Measurements from ENCODE around the gene FGFRL1.
"Not testable (repeated sequence)": the region's sequence is repeated elsewhere in the genome, so short reads cannot be mapped to it uniquely, and the experiment has no call there.

FGFRL1 gene

DNA sequence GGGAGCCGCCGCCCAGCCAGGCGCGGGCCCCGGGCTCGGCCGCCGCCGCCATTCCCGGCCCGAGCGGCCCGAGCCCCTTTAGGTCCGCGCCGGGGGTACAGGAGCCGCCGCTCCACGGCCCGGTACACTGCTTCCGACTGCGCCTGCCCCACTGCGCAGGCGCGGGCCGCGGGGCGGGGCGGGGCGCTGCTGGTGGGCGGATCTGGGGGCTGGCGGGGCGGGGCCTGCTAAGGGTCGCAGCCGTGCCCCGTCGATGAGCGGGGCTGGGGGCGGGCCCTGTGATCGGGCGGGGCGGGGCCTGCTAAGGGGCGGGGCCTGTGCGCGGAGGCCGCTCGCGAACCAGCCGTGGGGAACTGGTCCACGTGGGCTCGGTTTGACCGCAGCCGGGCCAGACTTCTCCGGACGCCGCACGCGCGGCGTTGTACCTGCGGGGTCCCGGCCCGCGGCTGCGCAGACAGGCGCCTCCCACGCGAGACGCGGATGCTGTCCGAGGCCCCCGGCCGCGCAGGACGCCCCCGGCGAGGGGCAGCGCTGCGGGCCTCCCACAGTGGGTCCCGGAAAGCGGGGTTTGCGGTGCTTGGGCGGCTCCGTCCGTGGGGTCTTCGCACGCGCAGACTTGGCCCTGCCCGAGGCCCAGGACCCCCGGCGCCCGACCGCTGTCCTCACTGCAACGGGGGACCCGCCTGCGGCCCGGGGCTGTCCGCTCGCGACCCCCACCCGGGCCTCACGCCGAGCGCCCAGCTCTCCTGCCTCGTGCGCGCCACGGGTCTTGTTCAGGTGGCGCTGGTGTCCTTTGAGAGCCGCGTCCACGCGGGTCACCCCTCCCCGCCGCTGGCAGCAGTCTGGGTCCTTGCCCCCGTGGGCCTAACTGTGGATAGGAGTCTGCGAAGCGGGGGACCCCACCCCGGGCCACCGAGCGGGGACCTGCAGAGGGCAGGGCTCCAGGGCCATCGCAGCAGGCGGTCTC lies 37.7 kb upstream of the FGFRL1 start, which contains the start of gene DGKQ:
DGKQ (minus strand) TSS at position 139 of the 967 bp plus-strand sequence; CDS start at position 52, 87 bp downstream.
- FAIRE-seq (no peak), DNase-seq (ENCODE audit: low spot score) (peak; percentile 94)

DNA sequence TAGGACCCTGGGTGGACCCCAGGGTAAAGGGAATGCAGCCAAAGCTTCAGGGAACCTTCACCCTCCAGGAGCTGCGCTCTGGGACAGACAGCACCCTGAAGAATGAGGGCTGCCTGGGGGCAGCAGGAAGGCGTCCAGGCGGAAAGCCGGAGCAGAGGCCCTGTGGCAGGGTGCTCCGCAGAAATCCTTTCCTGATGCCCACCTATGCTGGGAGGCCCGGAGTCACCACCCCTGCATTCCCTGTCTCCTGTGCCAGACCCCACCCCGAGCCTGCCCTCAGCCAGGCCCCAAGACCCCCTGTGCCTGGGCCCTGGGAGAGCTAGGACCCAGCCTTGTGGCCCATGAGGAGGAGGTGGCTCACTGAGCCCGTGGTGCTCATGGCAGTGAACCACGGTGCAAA lies 36.8 kb upstream of the FGFRL1 start:
- FAIRE-seq, result no peak
- no peak for DNase-seq (ENCODE audit: low spot score)

DNA sequence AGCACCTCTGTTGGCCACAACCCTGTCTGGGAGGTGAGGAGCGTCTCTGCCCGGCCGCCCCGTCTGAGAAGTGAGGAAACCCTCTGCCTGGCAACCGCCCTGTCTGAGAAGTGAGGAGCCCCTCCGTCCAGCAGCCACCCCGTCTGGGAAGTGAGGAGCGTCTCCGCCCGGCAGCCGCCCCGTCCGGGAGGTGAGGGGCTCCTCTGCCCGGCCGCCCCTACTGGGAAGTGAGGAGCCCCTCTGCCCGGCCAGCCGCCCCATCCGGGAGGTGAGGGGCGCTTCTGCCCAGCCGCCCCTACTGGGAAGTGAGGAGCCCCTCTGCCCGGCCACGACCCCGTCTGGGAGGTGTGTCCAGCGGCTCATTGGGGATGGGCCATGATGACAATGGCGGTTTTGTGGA lies 35.4 kb upstream of the FGFRL1 start:
- FAIRE-seq; DNase-seq (ENCODE audit: low spot score): not testable (repeated sequence)

DNA sequence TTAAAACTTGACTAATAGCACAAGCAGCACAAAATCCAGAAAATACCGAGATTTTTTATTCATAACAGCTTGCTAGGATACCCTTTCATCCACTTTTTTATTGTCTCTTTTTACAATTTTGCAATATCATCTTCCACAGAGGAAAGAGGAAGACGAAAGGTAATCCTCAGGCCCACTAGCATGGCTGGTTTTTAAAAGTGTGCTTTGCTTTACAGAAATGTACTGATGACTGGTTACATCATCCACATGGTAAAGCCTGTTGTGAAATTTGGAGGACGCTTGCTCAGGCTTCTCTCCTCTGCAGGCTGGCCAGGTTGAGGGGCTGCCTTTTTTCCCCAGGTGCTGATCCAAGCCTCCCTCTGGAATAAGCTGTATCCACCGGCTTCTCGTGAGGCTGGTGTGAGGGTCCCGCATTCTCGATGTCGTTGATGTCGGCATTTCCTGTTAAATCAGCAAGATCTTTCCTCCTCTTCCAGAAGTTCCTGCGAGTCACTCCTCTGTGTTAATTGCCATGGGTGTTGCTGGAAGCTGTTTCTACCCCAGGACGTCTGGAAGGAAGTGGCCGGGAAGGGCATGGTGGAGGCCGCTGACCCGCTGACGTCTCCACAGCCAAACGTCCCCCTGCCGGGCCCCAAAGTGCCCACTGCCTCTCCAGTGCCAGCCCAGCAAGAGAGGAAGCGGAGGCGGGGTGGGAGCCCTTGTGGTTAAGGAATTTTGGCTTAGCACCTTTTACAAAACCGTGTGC lies 32.3 kb upstream of the FGFRL1 start:
- FAIRE-seq (no peak), DNase-seq (ENCODE audit: low spot score) (no peak)

DNA sequence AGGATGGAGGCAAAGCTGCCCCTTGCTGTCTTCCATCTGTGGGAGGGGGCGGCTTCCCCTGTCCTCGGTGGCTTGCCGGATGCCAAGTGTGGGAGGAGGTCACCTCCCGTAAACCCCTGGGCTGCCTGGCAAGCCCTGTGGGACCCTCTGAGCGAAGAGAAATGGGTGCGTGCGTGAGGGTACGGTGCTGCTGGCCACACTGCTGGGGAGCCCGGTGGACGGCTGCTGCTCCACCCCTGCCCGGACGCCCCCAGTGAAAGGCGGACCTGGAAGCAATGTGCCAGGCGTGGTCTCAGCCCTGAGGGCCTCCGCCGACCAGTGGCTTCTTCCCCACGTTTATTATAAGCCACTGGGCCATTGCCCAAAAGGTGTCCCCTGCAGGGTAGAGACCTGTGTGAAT lies 29.1 kb upstream of the FGFRL1 start:
- no peak for DNase-seq (ENCODE audit: low spot score)
- no peak for FAIRE-seq

DNA sequence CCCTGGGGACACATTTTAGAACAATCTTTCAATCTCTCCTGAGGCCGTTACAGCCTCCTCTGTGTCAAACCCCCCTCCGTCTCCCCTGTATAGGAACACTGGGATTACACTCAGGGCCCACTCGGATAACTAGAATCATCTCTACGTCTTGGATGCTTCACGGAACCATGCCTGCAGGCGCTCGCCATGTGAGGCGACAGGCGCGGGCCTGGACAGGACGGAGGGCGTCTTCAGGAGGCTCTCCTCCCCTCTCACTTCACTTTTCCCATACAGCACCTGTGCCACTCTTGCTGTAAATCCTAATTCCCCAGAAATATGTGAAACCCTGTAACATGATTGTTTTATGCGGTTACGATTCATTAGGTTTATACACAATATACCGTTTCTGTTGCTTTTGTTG lies 28.6 kb upstream of the FGFRL1 start:
- DNase-seq (ENCODE audit: low spot score), result no peak
- no peak for FAIRE-seq

DNA sequence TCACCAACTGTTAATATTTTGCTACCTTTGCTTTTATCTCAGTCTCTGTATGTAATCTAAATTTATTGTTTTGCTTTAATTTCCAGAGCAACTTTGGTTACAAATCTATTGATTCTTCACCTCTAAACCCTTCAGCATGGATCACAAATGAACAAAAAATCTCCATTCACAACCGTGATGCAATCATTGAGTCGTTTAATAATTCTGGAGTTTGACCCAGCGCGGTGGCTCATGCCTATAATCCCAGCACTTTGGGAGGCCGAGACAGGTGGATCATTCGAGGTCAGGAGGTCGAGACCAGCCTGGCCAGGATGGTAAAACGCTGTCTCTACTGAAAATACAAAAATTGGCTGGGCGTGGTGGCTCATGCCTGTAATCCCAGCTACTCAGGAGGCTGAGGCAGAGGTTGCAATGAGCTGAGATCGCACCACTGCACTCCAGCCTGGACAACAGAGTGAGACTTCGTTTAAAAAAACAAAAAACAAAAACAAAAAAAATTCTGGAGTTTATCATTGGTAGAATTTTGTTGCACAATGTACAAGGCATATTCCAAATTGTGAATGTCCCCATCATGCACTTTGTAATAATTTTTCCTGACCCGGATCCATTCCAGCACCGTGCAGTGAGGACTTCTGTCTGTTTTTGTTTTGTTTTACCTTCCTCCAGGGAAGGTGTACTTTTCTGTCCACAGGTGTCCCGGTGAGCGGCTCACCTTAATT lies 26.9 kb upstream of the FGFRL1 start:
- DNase-seq (ENCODE audit: low spot score) (no peak), FAIRE-seq (no peak)

DNA sequence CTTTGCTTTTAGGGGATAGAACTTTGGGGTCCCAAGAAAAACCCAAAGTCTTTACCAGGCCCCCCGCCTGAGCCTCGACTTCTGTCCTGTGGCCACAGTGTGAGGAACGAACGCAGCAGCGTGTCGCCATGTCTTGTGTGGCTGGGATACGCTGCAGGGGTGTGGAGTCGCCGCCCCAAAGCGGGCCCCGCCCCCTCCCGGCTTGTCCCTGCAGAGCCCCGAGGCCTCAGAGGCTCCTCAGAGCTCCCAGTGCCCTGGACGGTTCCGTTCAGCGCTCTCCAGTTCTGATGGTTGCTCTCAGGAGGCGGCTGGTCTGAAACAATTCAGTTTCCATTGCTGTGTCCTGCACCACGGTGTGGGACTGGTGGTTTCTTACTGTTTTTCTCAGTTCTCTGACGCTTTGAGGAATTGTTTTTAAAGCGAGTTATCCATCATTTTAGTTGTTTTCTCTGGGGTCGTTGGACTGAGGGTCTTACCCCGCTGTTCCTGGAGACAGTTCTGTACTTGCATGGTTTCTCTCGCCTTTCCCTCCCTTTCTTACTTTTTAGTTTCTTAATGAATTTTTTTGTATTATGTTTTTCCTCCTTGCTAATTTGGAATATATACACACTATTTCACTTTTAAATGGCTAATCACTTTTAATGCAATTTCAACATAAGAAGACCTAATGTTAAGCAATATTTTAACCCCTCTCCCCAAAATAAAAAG lies 26.1 kb upstream of the FGFRL1 start:
- no peak for FAIRE-seq
- no peak for DNase-seq (ENCODE audit: low spot score)

DNA sequence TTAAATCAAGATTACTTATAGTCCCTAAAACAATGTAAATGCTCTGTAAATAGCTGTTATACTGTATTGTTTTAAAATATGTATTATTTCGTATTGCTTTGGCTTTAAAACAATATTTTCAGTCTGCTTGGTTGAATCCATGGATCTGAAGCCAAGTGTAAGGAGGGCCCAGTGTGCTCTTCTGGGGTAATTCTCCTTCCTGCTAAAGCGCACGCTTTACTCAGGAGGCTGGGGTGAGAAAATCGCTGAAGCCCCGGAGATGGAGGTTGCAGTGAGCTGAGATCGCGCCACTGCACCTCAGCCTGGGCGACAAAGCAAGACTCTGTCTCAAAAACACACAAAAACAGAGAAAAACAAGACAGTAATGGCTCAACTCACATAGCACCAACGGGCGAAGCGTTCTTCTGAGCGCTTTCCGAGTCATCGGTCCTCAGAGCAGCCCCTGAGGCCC lies 25.0 kb upstream of the FGFRL1 start:
- FAIRE-seq (no peak), DNase-seq (ENCODE audit: low spot score) (no peak)

DNA sequence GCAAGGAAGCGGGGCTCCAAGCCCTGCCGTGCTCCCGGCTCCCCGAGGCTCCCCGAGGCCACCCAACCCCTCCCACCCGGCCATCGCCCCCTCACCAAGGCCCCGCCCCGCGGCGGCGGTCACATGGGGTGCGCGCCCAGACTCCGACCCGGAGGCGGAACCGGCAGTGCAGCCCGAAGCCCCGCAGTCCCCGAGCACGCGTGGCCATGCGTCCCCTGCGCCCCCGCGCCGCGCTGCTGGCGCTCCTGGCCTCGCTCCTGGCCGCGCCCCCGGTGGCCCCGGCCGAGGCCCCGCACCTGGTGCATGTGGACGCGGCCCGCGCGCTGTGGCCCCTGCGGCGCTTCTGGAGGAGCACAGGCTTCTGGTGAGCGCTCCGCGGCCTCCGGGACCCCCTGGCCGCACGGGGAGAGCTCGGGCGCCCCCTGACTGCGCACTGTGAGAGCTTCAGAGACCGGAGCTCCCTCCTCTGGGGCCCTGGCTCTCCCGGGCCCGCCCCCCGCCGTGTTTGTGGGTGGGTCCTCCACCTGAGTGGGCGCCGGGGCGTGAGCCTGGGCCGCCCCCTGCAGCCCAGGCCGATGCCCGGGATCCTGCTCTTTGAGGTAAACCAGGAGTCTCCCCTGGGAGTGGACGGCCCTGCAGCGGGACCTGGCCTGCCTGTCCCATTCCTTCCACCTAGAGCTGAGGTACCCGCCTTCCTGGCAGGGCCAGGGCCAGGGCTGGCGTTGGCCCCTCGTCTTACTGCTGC lies 24.4 kb upstream of the FGFRL1 start, which contains the start of gene IDUA:
IDUA (plus strand) TSS at position 166 of the 745 bp plus-strand sequence; CDS start at position 207, 41 bp downstream.
- DNase-seq (ENCODE audit: low spot score), result peak; percentile 76
- FAIRE-seq, result no peak

DNA sequence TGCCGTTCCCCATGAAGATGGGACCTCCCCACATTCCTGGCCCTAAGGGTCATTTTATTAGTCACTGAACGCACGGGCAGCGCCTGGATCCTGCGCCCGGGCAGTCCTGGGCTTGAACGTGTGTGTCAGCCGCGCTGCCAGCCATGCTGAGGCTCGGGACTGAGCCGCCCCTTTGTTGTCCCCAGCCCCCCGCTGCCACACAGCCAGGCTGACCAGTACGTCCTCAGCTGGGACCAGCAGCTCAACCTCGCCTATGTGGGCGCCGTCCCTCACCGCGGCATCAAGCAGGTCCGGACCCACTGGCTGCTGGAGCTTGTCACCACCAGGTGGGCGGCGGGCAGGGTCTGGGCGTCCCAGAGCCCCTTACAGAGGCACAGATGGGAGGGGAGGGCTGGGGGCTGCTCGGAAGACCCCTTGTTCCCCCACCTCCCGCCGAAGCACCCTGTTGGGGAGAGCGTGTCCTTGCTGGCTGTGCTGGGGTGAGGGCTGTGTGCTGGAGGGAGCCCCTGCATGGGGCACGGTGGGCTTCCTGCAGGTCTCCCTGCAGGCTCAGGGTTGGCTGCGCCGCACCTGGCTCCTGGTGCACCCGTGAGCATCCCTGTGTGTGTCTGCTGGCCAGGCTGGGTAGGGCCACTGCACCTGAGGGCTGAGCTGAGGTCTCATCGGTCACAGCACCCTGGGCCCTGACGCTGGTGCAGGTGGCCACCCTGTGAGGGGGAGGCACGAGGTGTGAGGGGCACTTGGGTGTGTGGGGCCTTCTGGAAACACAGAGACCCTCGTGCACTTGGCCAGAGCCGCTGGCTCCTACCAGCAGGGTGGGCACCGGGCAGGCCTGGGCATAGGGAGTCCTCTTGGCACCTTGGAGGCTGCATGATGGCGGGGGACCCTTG lies 23.6 kb upstream of the FGFRL1 start:
- no peak for FAIRE-seq
- no peak for DNase-seq (ENCODE audit: low spot score)

DNA sequence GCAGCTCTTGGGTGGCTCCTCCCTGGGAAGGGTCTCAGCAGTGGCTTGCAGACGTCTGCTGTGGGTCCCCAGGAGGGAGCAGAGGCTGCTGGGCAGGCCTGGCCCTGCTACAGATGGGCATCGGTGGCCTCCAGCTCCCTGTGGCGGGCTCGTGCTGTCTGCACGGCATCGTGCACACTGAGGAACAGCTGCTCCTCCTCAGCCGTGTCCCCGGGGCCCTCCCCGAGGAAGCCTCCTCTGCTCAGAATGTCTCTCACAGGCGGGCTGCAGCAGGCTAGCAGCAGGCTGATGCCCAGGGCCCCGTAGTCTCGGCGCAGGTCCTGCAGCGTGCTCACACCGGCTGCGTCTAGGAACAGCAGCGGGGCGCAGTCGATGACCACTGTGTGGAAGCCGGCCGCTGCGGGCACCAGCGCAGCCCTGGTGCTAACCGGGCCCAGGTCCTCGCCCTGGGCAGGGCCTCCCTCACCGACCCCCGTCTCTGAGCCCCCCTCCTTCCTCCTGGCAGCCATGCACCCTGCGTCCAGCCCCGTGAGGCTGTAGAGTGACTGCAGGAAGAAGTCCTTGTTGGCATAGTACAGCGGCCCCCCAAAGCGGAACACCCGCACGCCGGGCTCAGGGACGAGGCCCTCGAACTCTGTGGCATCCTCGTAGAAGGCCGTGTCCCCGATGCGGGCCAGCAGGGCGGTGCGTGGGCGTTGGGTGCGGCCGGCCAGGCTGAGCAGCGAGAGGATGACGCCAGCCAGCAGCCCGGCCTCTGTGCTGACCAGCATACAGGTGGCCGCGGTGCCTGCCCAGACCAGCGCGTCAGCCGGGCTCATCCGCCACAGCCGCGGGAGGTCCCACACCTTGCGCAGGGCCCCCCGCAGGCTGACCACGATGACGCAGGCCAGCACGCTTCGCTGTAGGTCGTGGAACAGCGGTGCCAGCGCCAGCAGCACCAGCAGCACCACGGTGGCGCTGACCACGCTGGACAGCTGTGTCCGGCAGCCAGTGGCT lies 22.4 kb upstream of the FGFRL1 start:
- DNase-seq (ENCODE audit: low spot score), result no peak
- no peak for FAIRE-seq

DNA sequence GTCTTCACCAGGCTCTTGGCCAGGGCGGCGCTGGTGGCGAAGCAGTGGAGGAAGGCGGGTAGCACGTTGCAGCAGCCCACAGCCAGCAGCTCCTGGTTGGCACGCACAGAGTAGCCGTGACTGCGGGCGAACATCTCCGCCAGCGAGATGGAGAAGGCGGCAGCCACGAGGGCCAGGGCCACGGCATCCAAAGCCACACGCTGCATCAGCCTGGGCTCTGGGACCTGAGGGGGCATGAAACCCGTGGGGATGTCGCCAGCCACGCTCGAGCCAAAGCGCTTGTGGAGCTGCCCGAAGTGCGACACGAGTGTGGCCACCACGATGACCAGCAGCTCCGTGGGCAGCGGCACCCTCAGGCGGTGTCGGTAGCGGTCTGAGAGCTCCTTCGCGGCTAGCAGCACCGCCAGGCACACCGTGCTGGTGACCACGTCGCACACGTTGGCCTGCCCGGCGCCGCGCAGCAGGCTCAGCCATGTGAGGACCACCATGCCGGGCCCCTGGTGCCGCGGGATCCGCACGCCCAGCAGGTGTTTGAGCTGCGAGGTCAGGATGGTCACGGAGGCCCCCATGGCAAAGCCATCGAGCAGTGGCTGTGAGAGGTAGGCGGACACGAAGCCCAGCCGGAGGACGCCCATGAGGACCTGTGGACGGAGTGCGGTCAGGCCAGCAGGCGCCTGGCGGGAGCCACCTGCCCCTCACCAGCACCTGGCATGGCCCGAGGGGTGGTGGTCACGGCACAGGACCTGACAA lies 21.5 kb upstream of the FGFRL1 start:
- FAIRE-seq (no peak), DNase-seq (ENCODE audit: low spot score) (no peak)

DNA sequence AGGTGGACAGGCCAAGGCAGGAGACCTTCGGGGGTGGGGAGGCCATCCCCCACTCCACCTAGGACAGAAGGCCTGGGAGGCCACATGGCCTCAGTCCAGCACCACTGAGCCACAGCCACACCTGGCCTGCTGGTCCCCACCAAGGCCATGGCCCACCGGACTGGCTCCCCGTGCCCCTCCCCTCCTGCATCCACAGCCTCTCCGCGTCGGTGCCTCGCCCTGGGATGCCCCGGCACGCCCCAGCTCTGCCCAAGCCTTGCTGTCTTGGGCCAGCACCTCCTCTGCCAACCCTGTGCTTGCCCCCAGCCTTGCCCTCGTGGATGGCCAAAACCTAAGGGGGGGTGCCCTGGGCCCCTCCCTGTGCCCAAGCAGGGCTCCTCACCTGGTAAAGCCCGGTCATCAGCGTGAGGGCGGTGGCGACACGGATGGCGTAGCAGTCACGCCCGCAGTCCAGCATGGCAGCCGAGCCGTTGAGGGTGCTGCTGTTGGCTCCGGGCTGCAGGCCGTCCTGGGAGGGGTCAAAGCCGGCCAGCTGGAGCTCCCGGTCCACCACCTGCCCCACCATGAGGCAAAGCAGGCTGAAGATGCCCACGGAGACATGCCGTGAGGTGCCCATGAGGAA lies 20.6 kb upstream of the FGFRL1 start:
- no peak for FAIRE-seq

DNA sequence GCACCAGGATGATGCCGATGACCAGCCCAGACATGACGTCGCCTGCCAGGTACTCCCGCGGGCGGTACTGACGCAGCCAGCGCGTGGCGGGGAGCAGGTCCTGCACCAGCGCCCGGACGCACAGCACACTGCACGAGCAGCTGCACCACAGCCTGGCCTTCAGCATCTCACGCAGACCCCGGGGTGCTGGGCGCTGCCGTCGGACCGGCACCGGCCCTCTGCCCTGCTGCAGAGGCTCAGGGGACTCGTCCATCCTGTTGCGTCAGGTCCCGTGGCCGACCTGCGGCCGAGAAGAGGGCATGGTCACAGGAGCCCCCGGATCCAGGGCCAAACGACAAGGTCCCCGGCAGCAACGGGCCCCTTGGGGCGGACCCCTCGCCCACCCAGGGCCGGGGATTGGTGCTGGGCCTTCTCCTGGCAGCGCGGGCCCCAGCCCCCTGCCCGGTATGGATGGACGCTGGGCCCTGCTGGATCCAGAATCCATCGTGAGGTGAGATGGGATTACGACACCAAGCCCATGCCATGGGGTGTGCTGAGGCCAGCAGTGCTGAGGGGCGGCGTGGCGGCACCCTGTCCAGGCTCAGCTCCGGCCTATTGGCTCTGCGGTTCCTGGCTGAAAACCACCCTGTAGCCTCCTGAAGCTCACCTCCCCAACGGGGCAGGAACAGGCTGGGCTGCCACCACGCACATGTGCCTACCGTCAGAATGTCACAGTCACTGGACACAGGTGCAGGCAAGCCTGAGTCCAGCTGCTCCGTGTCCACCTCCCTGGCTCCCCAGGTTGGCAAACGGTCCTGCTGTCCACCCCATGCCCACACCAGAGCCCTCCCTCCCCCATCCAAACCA lies 19.8 kb upstream of the FGFRL1 start:
- no peak for FAIRE-seq
- no peak for DNase-seq (ENCODE audit: low spot score)

More for the DNA sequence above, 20.6 kb upstream of the FGFRL1 start:
- no peak for DNase-seq (ENCODE audit: low spot score)

Data from urothelium cell line (cell line).